Right atrium auricular region (tissue), 2 donors: ENCODE data around the gene SLX4IP. TPM values are rescaled to one million over a fixed set of nuclear protein-coding genes. Genes with fewer than 3 reads are reported as not detected.

Source experiments
- DNase-seq: peaks from one replicate; pipeline ENCODE4 v3.0.0-alpha.2; 2019; ENCODE audit warnings: low spot score
- H3K27ac ChIP-seq, 2 donors: fragments of 200-600 bp; sonication (generic); 1 replicate in 1 of 2; 2 replicates in 1 of 2; pipeline ENCODE4 v1.5.1; 2016 to 2019
- H3K27me3 ChIP-seq, 2 donors: fragments of 200-600 bp; sonication (generic); one replicate each; pipeline versions ENCODE4 v1.5.1 to v1.6.0; 2017 to 2019
- H3K36me3 ChIP-seq: fragments of 200-600 bp; sonication (generic); one replicate; pipeline ENCODE4 v1.5.1; 2016
- H3K4me1 ChIP-seq, 2 donors: fragments of 200-600 bp; sonication (generic); one replicate each; pipeline versions ENCODE4 v1.5.1 to v1.6.0; 2017 to 2019
- H3K4me3 ChIP-seq, 2 donors: fragments of 200-600 bp; sonication (generic); 1 replicate in 1 of 2; 2 replicates in 1 of 2; pipeline ENCODE4 v1.5.1; 2017 to 2019; ENCODE audit warnings: mild to moderate bottlenecking in 1 of 2, moderate library complexity in 1 of 2
- H3K9me3 ChIP-seq, 2 donors: fragments of 200-600 bp; sonication (generic); one replicate each; pipeline ENCODE4 v1.5.1; 2019
- CTCF ChIP-seq, 2 donors: fragments of 200-600 bp; sonication (generic); IDR thresholded peaks; one replicate each; pipeline ENCODE4 v1.5.1; 2019; ENCODE audit warnings: antibody characterized with exemption in 2 of 2
- total RNA-seq, 2 donors: library from RNA; depleted of rRNA; stranded (reverse); fragments of >200 nt; gene quantifications; one replicate each; pipeline ENCODE4 v1.1.0, GENCODE V29; 2016

SLX4IP gene
- total RNA-seq, 2 donors from 2014 or later: 1.1 to 2.0 TPM

DNA sequence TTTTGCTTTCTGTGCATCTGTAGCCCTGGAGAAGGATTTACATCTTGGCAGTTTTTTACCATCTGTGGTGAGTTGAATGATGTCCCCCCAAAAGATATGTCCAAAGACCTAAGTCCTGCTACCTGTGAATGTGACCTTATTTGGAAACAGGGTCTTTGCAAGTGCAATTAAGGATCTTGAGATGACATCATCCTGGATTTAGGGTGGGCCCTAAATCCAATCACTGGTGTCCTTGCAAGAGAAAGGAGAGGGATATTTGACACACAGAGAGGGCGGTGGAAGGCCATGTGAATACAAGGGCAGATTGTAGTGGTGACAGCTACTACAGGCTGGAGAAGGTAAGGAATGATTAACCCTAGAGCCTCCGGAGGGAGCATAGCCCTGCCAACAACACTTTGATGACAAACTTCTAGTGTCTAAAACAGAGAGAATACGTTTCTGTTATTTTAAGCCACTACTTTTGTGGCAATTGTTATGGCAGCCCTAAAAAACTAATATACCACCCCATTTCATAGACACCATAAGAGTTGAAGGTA, 36.2 kb upstream of the SLX4IP start:
- DNase-seq: no peak
- Histone ChIP-seq H3K4me1 (no peaks in the 10 kb centered on the region), H3K36me3 (no peaks in the 10 kb centered on the region), H3K27ac (no peak overlapping the region), H3K4me3 (no peak overlapping the region), H3K9me3 (no peaks in the 10 kb centered on the region), H3K27me3 (no peaks in the 10 kb centered on the region)
- TF ChIP-seq CTCF (IDR thresholded peaks at IDR 0.05): no peak

GRCh38 chr20:10402938-10403608, 32.0 kb upstream of the SLX4IP start:
- H3K4me3 ChIP-seq: no peak overlapping the region
- H3K4me1 ChIP-seq: no peaks in the 10 kb centered on the region
- no peaks in the 10 kb centered on the region for H3K27me3 ChIP-seq
- peaks cover 14% of the 10 kb centered on the region for H3K36me3 ChIP-seq
- no peak for TF ChIP-seq CTCF (IDR thresholded peaks at IDR 0.05)
- no peak overlapping the region for H3K27ac ChIP-seq
- DNase-seq: no peak
- H3K9me3 ChIP-seq: no peaks in the 10 kb centered on the region

DNA sequence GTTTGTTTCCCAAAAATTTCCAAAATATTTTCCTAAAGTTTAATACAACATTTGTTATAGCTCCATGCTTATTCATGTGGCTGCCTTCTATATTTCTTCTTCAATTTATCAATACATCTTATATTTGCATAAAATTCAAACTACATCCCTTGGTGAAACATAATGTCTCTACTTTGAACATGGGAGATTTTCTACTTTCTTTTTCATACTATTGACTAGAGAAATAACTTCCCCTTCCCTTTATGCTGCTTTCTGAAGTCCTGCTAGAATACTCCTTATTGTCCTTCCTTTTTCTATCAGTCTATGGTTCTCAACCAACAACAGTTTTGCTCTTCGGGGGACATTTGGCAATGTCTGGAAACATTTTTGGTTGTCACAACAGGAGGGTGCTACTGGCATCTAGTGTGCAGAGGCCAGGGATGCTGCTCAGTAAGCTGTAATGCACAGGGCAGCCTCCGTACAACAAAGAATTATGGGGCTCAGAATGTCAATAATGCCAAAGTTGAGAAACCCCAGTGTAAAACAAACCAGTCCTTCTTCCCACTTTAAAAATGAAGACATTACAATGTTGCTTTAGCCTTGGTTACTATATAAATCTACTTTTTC, 31.0 kb upstream of the SLX4IP start:
- Histone ChIP-seq H3K27ac (no peak overlapping the region), H3K27me3 (no peaks in the 10 kb centered on the region), H3K4me1 (no peaks in the 10 kb centered on the region), H3K4me3 (no peak overlapping the region), H3K36me3 (peaks cover 14% of the 10 kb centered on the region), H3K9me3 (no peaks in the 10 kb centered on the region)
- no peak for TF ChIP-seq CTCF (IDR thresholded peaks at IDR 0.05)
- no peak for DNase-seq

- H3K27me3 ChIP-seq: no peaks in the 10 kb centered on the region
- DNase-seq: no peak
- H3K36me3 ChIP-seq: peaks cover 14% of the 10 kb centered on the region
- no peaks in the 10 kb centered on the region for H3K9me3 ChIP-seq
- H3K4me1 ChIP-seq: no peaks in the 10 kb centered on the region
- no peak for TF ChIP-seq CTCF (IDR thresholded peaks at IDR 0.05)
- H3K4me3 ChIP-seq: no peak overlapping the region
- no peak overlapping the region for H3K27ac ChIP-seq
Measured at GRCh38 chr20:10404959-10405530, 30.1 kb upstream of the SLX4IP start.

- TF ChIP-seq CTCF (IDR thresholded peaks at IDR 0.05): no peak
- DNase-seq: no peak
- Histone ChIP-seq H3K4me1 (no peaks in the 10 kb centered on the region), H3K27me3 (no peaks in the 10 kb centered on the region), H3K9me3 (no peaks in the 10 kb centered on the region), H3K36me3 (peaks cover 31% of the 10 kb centered on the region), H3K27ac (no peak overlapping the region), H3K4me3 (no peak overlapping the region)
Measured at GRCh38 chr20:10408108-10408813, 26.8 kb upstream of the SLX4IP start.
